ENCODE data around the gene CA5B.
"Not testable (repeated sequence)": the region's sequence is repeated elsewhere in the genome, so short reads cannot be mapped to it uniquely, and the experiment has no call there.

The CA5B gene

DNA sequence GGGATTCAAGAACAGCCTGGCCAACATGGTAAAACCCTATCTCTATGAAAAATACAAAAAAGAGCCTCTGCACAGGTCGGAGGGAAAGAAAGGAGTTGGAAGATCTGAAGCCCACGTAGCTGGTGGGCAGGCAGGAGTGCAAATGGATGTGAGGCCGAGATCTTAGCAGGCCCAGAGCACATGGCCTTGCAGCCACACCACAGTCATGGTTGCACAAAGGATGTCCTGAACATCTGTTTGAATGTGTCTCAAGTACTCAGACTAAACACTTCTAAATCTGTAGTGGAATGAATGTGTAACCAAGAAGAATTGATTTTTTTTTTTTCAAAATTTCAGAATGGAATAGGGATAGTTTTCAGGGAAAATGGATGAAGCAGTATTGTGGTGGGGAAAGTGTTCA, 10.8 kb downstream of the CA5B start:
- no peak for DNase-seq (ENCODE audit: low read depth)

DNA sequence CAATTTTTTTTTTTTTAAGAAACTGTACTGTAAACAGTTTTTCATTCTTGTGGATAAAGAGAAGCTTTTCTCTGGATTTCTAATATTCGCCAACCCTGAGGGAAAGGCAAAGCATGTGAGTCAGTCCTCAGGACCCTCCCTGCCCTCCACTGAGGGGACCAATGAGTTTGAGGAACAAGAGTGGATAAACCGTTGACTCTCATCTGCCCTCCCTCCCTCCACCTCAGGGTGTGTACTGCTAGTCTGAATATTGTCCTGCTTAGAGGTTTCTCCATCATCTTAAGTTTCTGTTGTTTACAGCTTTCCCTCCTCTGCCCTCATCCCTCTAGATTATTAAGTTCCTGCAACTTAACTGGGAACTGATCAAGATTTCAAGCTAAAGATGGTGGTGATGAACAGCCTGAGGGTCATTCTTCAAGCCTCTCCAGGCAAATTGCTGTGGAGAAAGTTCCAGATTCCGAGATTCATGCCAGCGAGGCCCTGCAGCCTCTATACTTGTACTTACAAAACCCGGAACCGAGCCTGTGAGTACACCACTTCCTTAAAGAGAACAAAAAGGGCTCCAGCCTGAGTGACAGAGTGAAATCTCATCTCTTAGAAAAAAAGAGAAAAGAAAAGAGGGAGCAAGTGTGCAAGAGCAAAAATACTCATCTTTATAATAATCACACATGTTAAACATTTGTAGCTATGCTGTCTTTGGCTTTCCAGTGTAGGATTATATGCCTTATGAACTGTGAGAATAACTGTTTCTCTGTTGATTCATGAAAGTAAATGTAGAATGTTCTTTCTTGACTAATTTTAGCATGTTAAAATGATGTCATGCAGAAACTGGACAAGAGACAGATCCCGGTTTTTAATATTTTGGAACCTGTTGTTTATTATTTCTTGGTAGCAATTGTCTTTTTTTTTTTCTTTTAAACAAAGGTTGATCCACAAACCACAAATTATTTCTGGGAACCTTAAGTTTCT, 11.9 kb downstream of the CA5B start:
- no peak for DNase-seq (ENCODE audit: low read depth)

DNA sequence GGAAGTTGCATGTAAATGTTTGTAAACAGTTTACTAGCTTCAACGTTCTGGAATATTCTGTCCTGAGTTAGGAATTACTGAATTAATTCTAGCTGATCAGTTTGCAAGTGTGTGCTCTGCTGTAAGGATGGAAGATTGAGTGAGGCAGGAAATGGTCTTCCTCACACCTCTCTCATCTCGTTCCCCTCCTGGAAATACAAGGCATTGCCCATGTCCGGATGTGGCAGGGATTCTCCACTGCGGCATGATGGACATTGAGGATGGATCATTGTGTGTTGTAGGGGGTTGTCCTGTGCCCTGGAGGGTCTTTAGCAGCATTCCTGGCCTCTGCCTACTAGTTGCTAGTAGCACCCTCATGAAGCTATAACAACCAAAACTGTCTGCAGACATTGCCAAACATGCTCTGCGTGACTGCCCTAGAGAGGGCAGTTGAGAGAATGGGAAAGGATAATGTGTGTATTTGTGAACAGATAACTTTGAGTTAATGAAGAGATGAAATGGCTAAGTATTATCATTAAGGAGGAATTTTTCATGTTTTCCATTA, 12.6 kb downstream of the CA5B start:
- no peak for DNase-seq (ENCODE audit: low read depth)

GRCh38 chrX:15751155-15751819, 13.2 kb downstream of the CA5B start:
- DNase-seq (ENCODE audit: low read depth) = no peak

DNA sequence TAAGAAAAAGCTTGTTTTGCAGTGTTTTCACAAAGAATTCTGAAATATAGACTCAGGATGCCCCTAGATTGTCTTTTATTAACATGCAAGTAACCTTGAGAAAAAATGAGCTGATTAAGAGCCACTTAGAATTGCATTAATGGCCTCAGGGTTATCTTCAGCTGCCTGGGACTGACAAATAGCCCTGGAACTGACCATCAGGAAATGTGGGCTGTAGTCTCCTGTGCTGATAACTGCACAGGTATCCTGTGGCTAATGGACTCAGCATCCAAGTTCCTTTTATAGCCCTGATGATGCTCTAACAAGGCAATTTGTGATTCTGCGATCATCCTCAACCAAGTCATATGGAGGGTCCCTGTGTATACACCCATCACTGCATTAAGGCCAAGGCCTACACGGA, 17.0 kb downstream of the CA5B start:
- DNase-seq (ENCODE audit: low read depth) = no peak

- DNase-seq (ENCODE audit: low read depth) = no peak
Observed at GRCh38 chrX:15758140-15758539, 20.1 kb downstream of the CA5B start.

- DNase-seq (ENCODE audit: low read depth) = not testable (repeated sequence)
Observed at GRCh38 chrX:15759886-15760285, 21.8 kb downstream of the CA5B start.

- no peak for DNase-seq (ENCODE audit: low read depth)
Observed at GRCh38 chrX:15761564-15762191, 23.6 kb downstream of the CA5B start.

GRCh38 chrX:15769300-15769954, 31.4 kb downstream of the CA5B start:
- no peak for DNase-seq (ENCODE audit: low read depth)

DNA sequence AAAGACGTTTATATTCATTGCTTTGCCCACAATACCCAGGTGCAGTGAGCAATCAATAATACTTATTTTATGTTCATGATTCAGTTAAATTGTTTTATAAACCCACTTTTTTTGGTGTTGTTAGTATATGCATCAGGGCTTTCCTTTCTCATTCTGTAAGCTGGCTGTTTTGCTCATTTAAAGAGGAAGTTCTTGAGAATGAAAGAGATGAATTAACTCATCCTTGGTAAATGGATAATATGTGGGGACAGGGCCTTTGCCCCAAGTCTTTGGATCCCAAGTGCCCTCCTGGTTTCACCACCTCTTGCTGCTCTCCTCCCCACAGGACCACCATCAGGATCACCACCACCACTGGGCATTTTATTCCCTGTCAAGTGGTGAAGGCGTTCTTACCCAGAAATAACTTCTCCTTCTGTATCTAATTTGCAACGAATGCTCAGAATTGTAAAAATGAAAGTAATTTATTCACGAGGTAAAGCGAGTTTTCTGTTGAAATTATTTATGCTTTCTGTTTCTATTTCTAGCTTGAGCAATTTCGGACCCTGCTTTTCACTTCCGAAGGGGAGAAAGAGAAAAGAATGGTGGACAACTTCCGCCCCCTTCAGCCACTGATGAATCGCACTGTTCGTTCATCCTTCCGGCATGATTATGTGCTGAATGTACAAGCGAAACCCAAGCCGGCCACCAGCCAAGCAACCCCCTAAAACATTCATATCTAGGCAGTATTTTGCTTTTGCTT, 44.1 kb downstream of the CA5B start:
- no peak for DNase-seq (ENCODE audit: low read depth)

- no peak for DNase-seq (ENCODE audit: low read depth)
Observed at GRCh38 chrX:15785176-15785750, 47.2 kb downstream of the CA5B start.

DNA sequence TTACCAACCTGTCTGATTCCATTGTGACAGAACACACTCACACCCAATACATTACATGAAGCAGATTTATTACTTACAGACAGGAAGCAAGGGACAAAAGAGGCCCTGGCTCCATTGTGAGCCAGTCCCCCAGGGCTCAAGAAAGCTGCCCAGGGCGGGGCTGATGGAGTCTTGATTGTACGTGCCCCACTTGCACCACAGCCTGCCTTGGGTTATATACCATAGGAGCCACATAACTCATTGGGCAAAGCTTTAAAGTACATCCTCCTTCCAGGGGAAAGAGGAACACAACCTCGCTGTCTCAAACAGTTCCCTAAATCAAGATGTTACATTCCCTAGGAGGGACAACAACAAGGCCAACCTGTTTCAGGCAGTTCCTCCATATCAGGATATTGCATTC, 48.8 kb downstream of the CA5B start:
- DNase-seq (ENCODE audit: low read depth) = no peak

DNA sequence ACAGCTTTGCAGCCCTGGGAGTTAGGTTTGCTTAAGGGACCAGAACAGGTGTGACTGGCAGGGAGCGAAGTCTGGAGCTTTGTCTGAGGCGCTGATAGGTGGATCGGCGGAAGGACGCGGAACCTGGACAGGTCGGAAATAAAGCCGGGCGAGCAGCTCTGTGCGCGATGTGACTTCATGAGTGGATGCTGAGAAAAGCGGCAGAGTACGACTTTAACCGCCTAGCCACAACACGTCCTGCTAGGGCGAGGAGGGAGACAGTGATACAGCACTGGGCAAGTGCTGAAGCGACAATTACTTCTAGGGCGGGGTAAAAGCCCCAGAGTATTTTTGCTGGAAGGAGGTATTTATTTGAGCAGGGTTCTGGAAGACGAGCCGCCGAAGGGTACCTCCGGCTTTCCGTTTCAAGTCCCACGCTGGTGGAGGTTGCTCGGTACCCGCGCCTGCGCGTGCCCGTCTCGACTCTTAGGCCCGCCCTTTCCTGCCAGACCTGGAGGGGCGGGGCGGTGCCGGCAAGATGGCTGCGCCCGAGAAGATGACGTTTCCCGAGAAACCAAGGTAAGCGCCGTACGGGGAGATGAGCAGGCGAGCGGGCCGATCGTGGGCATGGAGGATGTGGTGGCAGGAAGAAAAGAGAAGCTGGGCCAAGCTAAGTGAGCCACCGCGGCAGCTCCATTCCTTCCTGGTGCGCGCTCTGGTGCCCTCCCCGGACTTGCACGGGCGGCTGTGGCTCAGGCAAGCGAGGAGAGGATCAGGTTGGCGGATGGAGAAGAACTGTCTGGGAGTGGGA, 52.1 kb downstream of the CA5B start, which contains the start of gene ZRSR2:
Gene ZRSR2 (plus strand): TSS at position 506 of the 790 bp plus-strand sequence. CDS start 12 bp downstream, at position 518.
- DNase-seq (ENCODE audit: low read depth) = peak; percentile 62

DNA sequence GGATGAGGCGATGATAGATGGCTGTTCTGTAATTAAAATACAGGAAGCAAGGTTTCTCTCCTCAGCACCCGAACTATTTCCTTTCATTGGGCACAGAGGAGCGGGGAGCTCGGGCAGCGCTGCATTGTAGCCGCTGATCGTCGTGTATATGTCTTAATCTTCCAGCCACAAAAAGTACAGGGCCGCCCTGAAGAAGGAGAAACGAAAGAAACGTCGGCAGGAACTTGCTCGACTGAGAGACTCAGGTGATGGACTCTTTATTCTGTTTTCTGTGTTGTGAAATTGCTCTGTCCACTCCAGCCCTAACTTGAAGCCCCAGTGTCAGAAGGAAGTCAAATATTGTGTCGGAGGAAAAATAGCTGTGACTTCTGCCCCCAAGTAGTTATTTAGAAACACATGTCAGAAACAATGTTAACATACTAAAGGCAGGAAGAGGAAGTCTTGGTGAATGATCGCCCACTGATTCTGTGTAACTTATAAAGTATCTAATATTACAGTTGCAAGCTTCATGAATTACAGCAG, 52.8 kb downstream of the CA5B start:
- DNase-seq (ENCODE audit: low read depth) = no peak

DNA sequence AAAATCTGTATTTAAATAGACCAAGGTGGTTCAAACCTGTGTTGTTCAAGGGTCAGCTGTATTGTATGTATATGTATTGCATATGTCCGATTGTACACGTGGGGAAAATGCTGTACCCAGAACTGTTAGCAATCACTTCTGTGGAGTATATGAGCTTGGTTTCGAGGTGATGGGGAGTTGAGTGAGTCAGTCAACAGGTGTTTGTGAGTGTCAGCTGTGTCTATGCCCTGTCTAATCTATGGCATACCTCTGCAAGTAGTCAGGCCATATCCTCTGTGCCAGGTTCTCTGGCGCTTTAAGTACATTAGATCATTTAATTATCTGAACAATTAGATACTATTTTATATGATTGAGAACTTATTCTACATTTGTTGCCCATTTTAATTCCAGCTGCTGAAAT, 59.6 kb downstream of the CA5B start:
- no peak for DNase-seq (ENCODE audit: low read depth)

- no peak for DNase-seq (ENCODE audit: low read depth)
Observed at GRCh38 chrX:15804563-15804962, 66.5 kb downstream of the CA5B start.

- DNase-seq (ENCODE audit: low read depth) = no peak
Observed at GRCh38 chrX:15808254-15808653, 70.2 kb downstream of the CA5B start.

- no peak for DNase-seq (ENCODE audit: low read depth)
Observed at GRCh38 chrX:15812192-15812938, 74.3 kb downstream of the CA5B start.

DNA sequence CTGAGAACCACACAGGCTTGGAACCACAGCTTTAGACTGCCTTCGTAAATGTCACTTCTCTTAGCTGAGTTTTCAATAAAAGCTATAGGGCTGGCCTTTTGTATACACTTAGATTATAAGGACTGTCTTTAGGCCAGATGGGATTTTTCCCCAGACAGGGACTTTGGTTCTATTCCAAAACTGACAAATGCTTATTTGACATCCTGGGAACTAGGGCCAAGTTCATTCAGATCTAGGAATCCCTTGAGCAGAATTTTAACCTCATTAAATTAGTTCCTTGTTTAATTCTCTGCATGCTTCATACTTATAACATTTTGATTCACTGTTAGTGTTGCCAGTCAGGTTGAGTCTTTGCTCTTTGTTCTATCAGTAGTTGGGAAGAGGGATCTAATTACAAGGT, 75.3 kb downstream of the CA5B start:
- no peak for DNase-seq (ENCODE audit: low read depth)

Data from stimulated activated CD8-positive, alpha-beta memory T cell treated with anti-CD3 and anti-CD28 coated beads, Interleukin-15, amount 100 ng/mL, for 24 hours (primary cell).